Gastroesophageal sphincter (tissue), 3 donors: ENCODE measurements around the gene EPHA10.

Experiments
- EP300 ChIP-seq: sonication (generic); formaldehyde crosslinking; IDR thresholded peaks from one replicate; pipeline ENCODE4 v1.6.1; 2017; ENCODE audit warnings: antibody characterized with exemption, mild to moderate bottlenecking
- POLR2A ChIP-seq, 2 donors: fragments of 450-650 bp; IDR thresholded peaks; one replicate each; pipeline ENCODE4 v1.6.1; 2017; ENCODE audit warnings: antibody characterized with exemption in 2 of 2, mild to moderate bottlenecking in 2 of 2, moderate library complexity in 1 of 2
- POLR2AphosphoS5 ChIP-seq: sonication (generic); formaldehyde crosslinking; IDR thresholded peaks from one replicate; pipeline ENCODE4 v1.6.1; 2017; ENCODE audit warnings: antibody characterized with exemption
- TF ChIP-seq, protein P1 (sequence below), 4 experiments: fragments of 200-600 bp in 2 of 4; fragments of 450-650 bp in 2 of 4; sonication (generic) in 1 of 4; IDR thresholded peaks; one replicate each; pipeline ENCODE4 v1.5.1; 2017 to 2019; ENCODE audit warnings: antibody characterized with exemption in 4 of 4, mild to moderate bottlenecking in 2 of 4, moderate library complexity in 2 of 4

DNA sequence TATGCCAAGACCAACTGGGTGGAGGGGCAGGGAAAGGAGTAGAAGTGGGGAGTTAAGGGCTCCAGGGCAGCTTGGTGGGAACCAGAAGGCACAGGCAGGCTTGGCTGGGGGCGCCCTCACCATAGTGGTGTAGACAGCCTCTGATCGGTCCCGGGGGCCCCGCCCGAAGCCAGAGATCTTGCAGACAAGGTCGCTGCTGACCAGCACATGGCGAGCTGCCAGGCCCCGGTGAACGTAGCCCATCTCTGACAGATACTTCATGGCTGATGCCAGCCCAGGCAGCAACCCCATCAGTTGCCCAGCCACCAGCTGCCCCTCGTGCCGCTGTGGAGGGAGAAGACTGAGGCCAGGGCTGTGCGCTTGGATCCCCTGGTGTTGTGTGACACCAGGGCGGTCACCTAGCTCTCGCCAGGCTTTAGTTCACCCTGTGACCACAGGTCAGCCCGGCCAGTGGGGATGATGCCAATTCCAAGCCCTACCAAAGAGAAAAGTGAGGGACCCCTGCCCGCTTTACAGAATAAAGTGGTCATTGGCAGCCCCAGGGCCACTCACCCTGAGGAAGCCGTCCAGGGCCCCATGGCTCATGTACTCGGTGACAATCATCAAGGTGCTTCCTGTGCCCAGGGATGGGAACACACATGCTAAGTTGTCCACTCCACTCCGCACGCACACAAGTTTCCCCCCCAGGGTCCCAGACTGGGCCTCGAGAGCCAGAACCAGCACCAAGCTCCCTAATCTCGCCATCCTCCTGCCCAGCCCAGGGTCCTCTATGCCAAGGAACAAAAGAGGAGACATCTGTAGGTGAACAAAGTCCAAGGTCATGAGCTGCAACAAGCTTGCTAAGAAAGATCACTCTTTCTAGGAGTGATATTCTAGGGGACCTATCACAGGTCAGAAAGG, 44.4 kb downstream of the EPHA10 start:
- TF ChIP-seq, protein P1, sequence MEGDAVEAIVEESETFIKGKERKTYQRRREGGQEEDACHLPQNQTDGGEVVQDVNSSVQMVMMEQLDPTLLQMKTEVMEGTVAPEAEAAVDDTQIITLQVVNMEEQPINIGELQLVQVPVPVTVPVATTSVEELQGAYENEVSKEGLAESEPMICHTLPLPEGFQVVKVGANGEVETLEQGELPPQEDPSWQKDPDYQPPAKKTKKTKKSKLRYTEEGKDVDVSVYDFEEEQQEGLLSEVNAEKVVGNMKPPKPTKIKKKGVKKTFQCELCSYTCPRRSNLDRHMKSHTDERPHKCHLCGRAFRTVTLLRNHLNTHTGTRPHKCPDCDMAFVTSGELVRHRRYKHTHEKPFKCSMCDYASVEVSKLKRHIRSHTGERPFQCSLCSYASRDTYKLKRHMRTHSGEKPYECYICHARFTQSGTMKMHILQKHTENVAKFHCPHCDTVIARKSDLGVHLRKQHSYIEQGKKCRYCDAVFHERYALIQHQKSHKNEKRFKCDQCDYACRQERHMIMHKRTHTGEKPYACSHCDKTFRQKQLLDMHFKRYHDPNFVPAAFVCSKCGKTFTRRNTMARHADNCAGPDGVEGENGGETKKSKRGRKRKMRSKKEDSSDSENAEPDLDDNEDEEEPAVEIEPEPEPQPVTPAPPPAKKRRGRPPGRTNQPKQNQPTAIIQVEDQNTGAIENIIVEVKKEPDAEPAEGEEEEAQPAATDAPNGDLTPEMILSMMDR (IDR thresholded peaks at IDR 0.05): no peak
- TF ChIP-seq POLR2A (IDR thresholded peaks at IDR 0.05) (no peak), EP300 (no peak), POLR2AphosphoS5 (no peak)
